Activated CD4-positive, alpha-beta T cell treated with anti-CD3 and anti-CD28 coated beads for 36 hours (primary cell): ENCODE measurements around the gene OVOL2. TPM values are rescaled to one million over a fixed set of nuclear protein-coding genes. Genes with fewer than 3 reads are reported as not detected.

ENCODE experiments used
- ATAC-seq: fragments of 200-7000 bp; cut with Tn5 transposase; one replicate; pipeline ENCODE4 v1.10.0; 2021; ENCODE audit warnings: mild to moderate bottlenecking, moderate library complexity
- CTCF ChIA-PET: fragments of 350-600 bp; sonication (Branson Sonifier 250); formaldehyde crosslinking; loops from one replicate; lab custom pipeline; 2021; ENCODE audit warnings: antibody characterized with exemption; lab: Charles Lee
- POLR2A ChIA-PET: fragments of 350-600 bp; sonication (Branson Sonifier 250); formaldehyde crosslinking; loops from one replicate; lab custom pipeline; 2021; ENCODE audit warnings: antibody characterized with exemption, inconsistent platforms; lab: Charles Lee
- DNase-seq: peaks from one replicate; pipeline ENCODE4 v3.0.0-alpha.2; 2020
- H3K27ac Mint-ChIP-seq: one replicate; pipeline ENCODE4 v1.8.0; 2021; ENCODE audit warnings: mixed read lengths
- H3K27me3 Mint-ChIP-seq: one replicate; pipeline ENCODE4 v1.8.0; 2021; ENCODE audit warnings: mixed read lengths
- H3K36me3 Mint-ChIP-seq: one replicate; pipeline ENCODE4 v1.8.0; 2021; ENCODE audit warnings: low read depth, mixed read lengths
- H3K4me1 Mint-ChIP-seq: one replicate; pipeline ENCODE4 v1.8.0; 2021; ENCODE audit warnings: mixed read lengths
- H3K4me3 Mint-ChIP-seq: one replicate; pipeline ENCODE4 v1.8.0; 2021; ENCODE audit warnings: mild to moderate bottlenecking, moderate library complexity, mixed read lengths
- H3K9me3 Mint-ChIP-seq: one replicate; pipeline ENCODE4 v1.8.0; 2021; ENCODE audit warnings: low read depth, mixed read lengths
- intact Hi-C, 2 experiments: fragments of 100-400 bp; cut with DNase I in 1 of 2; cut with micrococcal nuclease in 1 of 2; formaldehyde crosslinking; loops; one replicate each; pipeline versions ENCODE4 v1.14.2 to v1.15.1; 2022 to 2024; cut with DNase I, micrococcal nuclease
- total RNA-seq, 2 experiments: library from RNA; stranded (reverse); gene quantifications; one replicate each; pipeline ENCODE4 v1.2.3, GENCODE V29; 2021

The OVOL2 gene
- total RNA-seq, 2 experiments from 2014 or later: not detected

GRCh38 chr20:18056174-18057100, 1.3 kb downstream of the OVOL2 start:
- Mint-ChIP-seq H3K27me3 (peaks cover 54% of the 10 kb centered on the region), H3K4me1 (peaks cover 8% of the 10 kb centered on the region), H3K9me3 (no peaks in the 10 kb centered on the region), H3K4me3 (peak overlapping the region; percentile 44), H3K27ac (no peak overlapping the region), H3K36me3 (no peaks in the 10 kb centered on the region)
- peak; percentile 28 for DNase-seq
- intact Hi-C loops: loop anchor here (2.0 to 10.0 kb wide), 2 partner anchors 220 to 228 kb away; partner anchors contain the start of gene ZNF133 (in 1 of the 2)
- peak; percentile 80 for ATAC-seq
- CTCF ChIA-PET: no interaction called here
- POLR2A ChIA-PET: interaction anchor here (0.6 kb wide), 1 partner anchor 14 kb away, joined by 8 read pairs; no protein-coding TSS in a partner anchor

- Mint-ChIP-seq H3K4me1 (peaks cover 8% of the 10 kb centered on the region), H3K4me3 (no peak overlapping the region), H3K27ac (no peak overlapping the region), H3K27me3 (peaks cover 62% of the 10 kb centered on the region), H3K9me3 (no peaks in the 10 kb centered on the region), H3K36me3 (no peaks in the 10 kb centered on the region)
- DNase-seq: no peak
- CTCF ChIA-PET: no interaction called here
- no peak for ATAC-seq
- POLR2A ChIA-PET: no interaction called here
- intact Hi-C loops: loop anchor here in 1 of 2 experiments (10.0 kb wide), 1 partner anchor 230 kb away; the partner anchor contains the start of gene ZNF133
Observed at GRCh38 chr20:18055261-18055660, 2.5 kb downstream of the OVOL2 start.

GRCh38 chr20:18052856-18053255, 4.9 kb downstream of the OVOL2 start:
- intact Hi-C loops: loop anchor here in 1 of 2 experiments (10.0 kb wide), 1 partner anchor 232 kb away; the partner anchor contains the start of gene ZNF133
- ATAC-seq (no peak), DNase-seq (no peak)
- CTCF ChIA-PET: interaction anchor here (0.7 kb wide), 1 partner anchor 133 kb away, joined by 4 read pairs; no protein-coding TSS in a partner anchor
- Mint-ChIP-seq H3K4me1 (peaks cover 5% of the 10 kb centered on the region), H3K36me3 (no peaks in the 10 kb centered on the region), H3K27me3 (peaks cover 44% of the 10 kb centered on the region), H3K9me3 (no peaks in the 10 kb centered on the region), H3K4me3 (no peak overlapping the region), H3K27ac (no peak overlapping the region)
- POLR2A ChIA-PET: no interaction called here

- Mint-ChIP-seq H3K27ac (no peak overlapping the region), H3K4me1 (no peaks in the 10 kb centered on the region), H3K9me3 (no peaks in the 10 kb centered on the region), H3K4me3 (no peak overlapping the region), H3K36me3 (no peaks in the 10 kb centered on the region), H3K27me3 (peaks cover 36% of the 10 kb centered on the region)
- intact Hi-C loops: loop anchor here in 1 of 2 experiments (10.0 kb wide), 1 partner anchor 234 kb away; the partner anchor contains the start of gene ZNF133
- DNase-seq (no peak), ATAC-seq (no peak)
- CTCF ChIA-PET: no interaction called here
- POLR2A ChIA-PET: no interaction called here
Observed at GRCh38 chr20:18050628-18051027, 7.1 kb downstream of the OVOL2 start.

- ChIA-PET POLR2A (no interaction called here), CTCF (interaction anchor here (0.6 kb wide), 1 partner anchor 72 kb away, joined by 3 read pairs; no protein-coding TSS in a partner anchor)
- DNase-seq: no peak
- Mint-ChIP-seq H3K36me3 (no peaks in the 10 kb centered on the region), H3K27ac (no peak overlapping the region), H3K4me3 (no peak overlapping the region), H3K9me3 (peaks cover 3% of the 10 kb centered on the region), H3K4me1 (no peaks in the 10 kb centered on the region), H3K27me3 (peaks cover 25% of the 10 kb centered on the region)
- intact Hi-C loops: no loop called here
- no peak for ATAC-seq
Observed at GRCh38 chr20:18048176-18048575, 9.5 kb downstream of the OVOL2 start.

GRCh38 chr20:18046535-18046934, 11.2 kb downstream of the OVOL2 start:
- H3K27me3 Mint-ChIP-seq: peaks cover 20% of the 10 kb centered on the region
- no peak overlapping the region for H3K27ac Mint-ChIP-seq
- ChIA-PET CTCF (interaction anchor here (1.0 kb wide), 1 partner anchor 403 kb away, joined by 4 read pairs; no protein-coding TSS in a partner anchor), POLR2A (no interaction called here)
- no peaks in the 10 kb centered on the region for H3K4me1 Mint-ChIP-seq
- ATAC-seq: no peak
- intact Hi-C loops: no loop called here
- H3K4me3 Mint-ChIP-seq: no peak overlapping the region
- H3K36me3 Mint-ChIP-seq: no peaks in the 10 kb centered on the region
- DNase-seq: no peak
- peaks cover 4% of the 10 kb centered on the region for H3K9me3 Mint-ChIP-seq

- Mint-ChIP-seq H3K4me3 (no peak overlapping the region), H3K36me3 (no peaks in the 10 kb centered on the region), H3K27me3 (peaks cover 17% of the 10 kb centered on the region), H3K27ac (no peak overlapping the region), H3K9me3 (peaks cover 4% of the 10 kb centered on the region), H3K4me1 (no peaks in the 10 kb centered on the region)
- no peak for ATAC-seq
- CTCF ChIA-PET: no interaction called here
- intact Hi-C loops: no loop called here
- POLR2A ChIA-PET: no interaction called here
- no peak for DNase-seq
Observed at GRCh38 chr20:18042229-18042628, 15.5 kb downstream of the OVOL2 start.

- intact Hi-C loops: no loop called here
- Mint-ChIP-seq H3K27ac (no peak overlapping the region), H3K4me1 (no peaks in the 10 kb centered on the region), H3K27me3 (peaks cover 17% of the 10 kb centered on the region), H3K4me3 (no peak overlapping the region), H3K9me3 (peaks cover 4% of the 10 kb centered on the region), H3K36me3 (no peaks in the 10 kb centered on the region)
- ChIA-PET POLR2A (no interaction called here), CTCF (no interaction called here)
- no peak for DNase-seq
- ATAC-seq: no peak
Observed at GRCh38 chr20:18041462-18041861, 16.3 kb downstream of the OVOL2 start.

- no peak for ATAC-seq
Observed at GRCh38 chr20:18039063-18039462, 18.7 kb downstream of the OVOL2 start.

GRCh38 chr20:18034039-18034438, 23.7 kb downstream of the OVOL2 start:
- DNase-seq (no peak), ATAC-seq (no peak)
- POLR2A ChIA-PET: no interaction called here
- H3K4me1 Mint-ChIP-seq: no peaks in the 10 kb centered on the region
- H3K27ac Mint-ChIP-seq: no peak overlapping the region
- no peaks in the 10 kb centered on the region for H3K36me3 Mint-ChIP-seq
- intact Hi-C loops: no loop called here
- H3K9me3 Mint-ChIP-seq: no peaks in the 10 kb centered on the region
- CTCF ChIA-PET: no interaction called here
- H3K4me3 Mint-ChIP-seq: no peak overlapping the region
- peaks cover 7% of the 10 kb centered on the region for H3K27me3 Mint-ChIP-seq

More at GRCh38 chr20:18039063-18039462, 18.7 kb downstream of the OVOL2 start:
- no peak overlapping the region for H3K4me3 Mint-ChIP-seq
- no peak overlapping the region for H3K27ac Mint-ChIP-seq
- H3K4me1 Mint-ChIP-seq: no peaks in the 10 kb centered on the region
- H3K36me3 Mint-ChIP-seq: no peaks in the 10 kb centered on the region
- peaks cover 4% of the 10 kb centered on the region for H3K9me3 Mint-ChIP-seq
- ChIA-PET POLR2A (no interaction called here), CTCF (interaction anchor here (0.6 to 0.7 kb wide), 3 partner anchors 43 to 1415 kb away, joined by 3 to 4 read pairs (median 3); no protein-coding TSS in a partner anchor)
- no peak for DNase-seq
- intact Hi-C loops: no loop called here
- H3K27me3 Mint-ChIP-seq: peaks cover 21% of the 10 kb centered on the region

- POLR2A ChIA-PET: no interaction called here
Observed at GRCh38 chr20:18032977-18033892, 24.5 kb downstream of the OVOL2 start.

More at GRCh38 chr20:18032977-18033892, 24.5 kb downstream of the OVOL2 start:
- H3K4me3 Mint-ChIP-seq: no peak overlapping the region
- H3K9me3 Mint-ChIP-seq: no peaks in the 10 kb centered on the region
- no peak overlapping the region for H3K27ac Mint-ChIP-seq
- no peaks in the 10 kb centered on the region for H3K36me3 Mint-ChIP-seq
- intact Hi-C loops: no loop called here
- CTCF ChIA-PET: no interaction called here
- H3K4me1 Mint-ChIP-seq: no peaks in the 10 kb centered on the region
- H3K27me3 Mint-ChIP-seq: peaks cover 5% of the 10 kb centered on the region
- DNase-seq: no peak
- ATAC-seq: no peak
